HepG2 (cell line): ENCODE results near the gene DOCK3. TPM values are rescaled to one million over a fixed set of nuclear protein-coding genes. Genes with fewer than 3 reads are reported as not detected.

ENCODE experiments used
- ATAC-seq: fragments of 200-7000 bp; cut with Tn5 transposase; 3 replicates; pipeline ENCODE4 v1.9.1; 2020; ENCODE audit warnings: mild to moderate bottlenecking, moderate library complexity
- BruUV-seq: library from RNA; stranded (reverse); fragments of 400-500 nt; replicated peaks from 2 replicates; lab custom pipeline; 2021; lab: Mats Ljungman, UMichigan
- CTCF ChIA-PET: fragments of 300-600 bp; formaldehyde crosslinking; extraction: SDS; loops from one replicate; lab custom pipeline; 2021; ENCODE audit warnings: low total read pairs, inconsistent platforms, low intra/inter-chr PET ratio; lab: Yijun Ruan, JAX
- POLR2A ChIA-PET: fragments of 350-600 bp; sonication (Branson Sonifier 250); formaldehyde crosslinking; loops from one replicate; lab custom pipeline; 2020; ENCODE audit warnings: antibody characterized with exemption, inconsistent platforms; lab: Yijun Ruan, JAX
- DNase-seq: peaks from one replicate; pipeline ENCODE4 v3.0.0-alpha.2; 2015; ENCODE audit warnings: low spot score
- FAIRE-seq: peaks from 3 replicates; lab custom pipeline; 2011; peaks lifted over from hg19 to GRCh38; lab: Jason Lieb, UNC
- H2AFZ ChIP-seq: one replicate; pipeline ENCODE4 v1.6.1; 2011; ENCODE audit warnings: low read length, inconsistent platforms
- H3K27ac ChIP-seq: fragments of 300-600 bp; 3 replicates; pipeline ENCODE4 v1.8.0; 2011; ENCODE audit warnings: mixed run types, mild to moderate bottlenecking, mixed read lengths, low read length, inconsistent platforms; ENCODE audit not compliant: insufficient read depth; ENCODE audit errors: extremely low read length
- H3K27me3 ChIP-seq, 2 experiments: fragments of 200-600 bp in 1 of 2; 2 replicates in 1 of 2; 3 replicates in 1 of 2; pipeline versions ENCODE4 v1.6.0 to v1.8.0; 2011; ENCODE audit warnings: low read length in 2 of 2, mild to moderate bottlenecking in 2 of 2, moderate library complexity in 2 of 2, inconsistent platforms in 1 of 2; ENCODE audit not compliant: insufficient read depth in 2 of 2, control insufficient read depth in 1 of 2
- H3K36me3 ChIP-seq, 2 experiments: fragments of 200-600 bp in 1 of 2; replicated peaks in 1 of 2; 2 replicates in 1 of 2; 3 replicates in 1 of 2; pipeline versions ENCODE4 v1.5.1 to v1.8.0; 2011; ENCODE audit warnings: low read length in 2 of 2, inconsistent platforms in 1 of 2; ENCODE audit not compliant: insufficient read depth in 2 of 2, control insufficient read depth in 1 of 2
- H3K4me1 ChIP-seq: 2 replicates; pipeline ENCODE4 v1.5.1; 2012; ENCODE audit warnings: low read length, inconsistent platforms; ENCODE audit not compliant: insufficient read depth
- H3K4me2 ChIP-seq: 2 replicates; pipeline ENCODE4 v1.6.0; 2011; ENCODE audit warnings: low read depth, low read length, inconsistent platforms
- H3K4me3 ChIP-seq, 3 experiments: fragments of 200-600 bp in 1 of 3; sonication (generic), shearing (Covaris generic) in 1 of 3; replicated peaks in 1 of 3; 2 replicates each; pipeline ENCODE4 v1.5.1; 2011 to 2016; ENCODE audit warnings: low read length in 3 of 3, inconsistent platforms in 2 of 3, low read depth in 2 of 3, mild to moderate bottlenecking in 2 of 3, control low read depth in 1 of 3, mixed read lengths in 1 of 3; ENCODE audit not compliant: insufficient read depth in 1 of 3
- H3K79me2 ChIP-seq: one replicate; pipeline ENCODE4 v1.6.1; 2011; ENCODE audit warnings: low read length, inconsistent platforms; ENCODE audit not compliant: insufficient read depth
- H3K9ac ChIP-seq: 2 replicates; pipeline ENCODE4 v1.6.0; 2011; ENCODE audit warnings: mild to moderate bottlenecking, low read depth, low read length, inconsistent platforms; ENCODE audit not compliant: insufficient read depth
- H3K9me3 ChIP-seq: 2 replicates; pipeline ENCODE4 v1.5.1; 2012; ENCODE audit warnings: mild to moderate bottlenecking, low read length
- H4K20me1 ChIP-seq: 2 replicates; pipeline ENCODE4 v1.6.0; 2011; ENCODE audit warnings: inconsistent platforms, mild to moderate bottlenecking, low read length, moderate library complexity; ENCODE audit not compliant: insufficient read depth
- CREBL2 ChIP-seq: sonication (generic); formaldehyde crosslinking; IDR thresholded peaks from 2 replicates; pipeline ENCODE4 v1.8.1; 2023; ENCODE audit warnings: missing genetic modification reagents, mild to moderate bottlenecking, borderline replicate concordance
- NFE2 ChIP-seq: sonication (generic); formaldehyde crosslinking; IDR thresholded peaks from 2 replicates; pipeline ENCODE4 v1.4.0; 2020; ENCODE audit warnings: missing genetic modification reagents
- POLR2AphosphoS2 ChIP-seq: IDR thresholded peaks from 2 replicates; pipeline ENCODE4 v1.6.1; 2011; ENCODE audit warnings: low read depth, low read length, improper control_type of control experiment
- SSRP1 ChIP-seq: IDR thresholded peaks from 2 replicates; pipeline ENCODE4 v1.6.1; 2016; ENCODE audit warnings: control low read depth
- TMF1 ChIP-seq: sonication (generic); formaldehyde crosslinking; IDR thresholded peaks from 2 replicates; pipeline ENCODE4 v1.8.1; 2022; ENCODE audit warnings: low read depth, missing genetic modification reagents
- UBTF ChIP-seq: sonication (generic); formaldehyde crosslinking; IDR thresholded peaks from 2 replicates; pipeline ENCODE4 v1.4.0; 2020; ENCODE audit warnings: mild to moderate bottlenecking, missing genetic modification reagents
- YEATS2 ChIP-seq: sonication (generic); formaldehyde crosslinking; IDR thresholded peaks from 2 replicates; pipeline ENCODE4 v1.4.0; 2020; ENCODE audit warnings: missing genetic modification reagents, borderline replicate concordance
- ZBTB43 ChIP-seq: sonication (generic); formaldehyde crosslinking; conservative IDR thresholded peaks from 2 replicates; pipeline ENCODE4 v1.4.0; 2020; ENCODE audit warnings: missing genetic modification reagents
- ZNF354B ChIP-seq: sonication (generic); formaldehyde crosslinking; IDR thresholded peaks from 2 replicates; pipeline ENCODE4 v1.8.0; 2022; ENCODE audit warnings: mild to moderate bottlenecking, missing genetic modification reagents
- ZNF550 ChIP-seq: sonication (generic); formaldehyde crosslinking; IDR thresholded peaks from 2 replicates; pipeline ENCODE4 v1.4.0; 2020; ENCODE audit warnings: mild to moderate bottlenecking, missing genetic modification reagents, borderline replicate concordance
- ZNF572 ChIP-seq: sonication (generic); formaldehyde crosslinking; IDR thresholded peaks from 2 replicates; pipeline ENCODE4 v1.5.1; 2020; ENCODE audit warnings: mild to moderate bottlenecking, missing genetic modification reagents
- ZNF605 ChIP-seq: sonication (generic); formaldehyde crosslinking; IDR thresholded peaks from 2 replicates; pipeline ENCODE4 v1.8.0; 2022; ENCODE audit warnings: mild to moderate bottlenecking, missing genetic modification reagents
- WGBS: methylation state at CpG from one replicate; pipeline ENCODE4 v1.1.6; 2017; ENCODE audit warnings: low lambda C conversion rate; 5-methylcytosine and 5-hydroxymethylcytosine counted together
- in situ Hi-C: cut with HindIII; loops from 2 replicates; pipeline ENCODE4 v1.10.0; 2017; ENCODE audit warnings: low pct_unique_long_range_greater_than_20kb; ENCODE audit not compliant: extremely low pct_ligation_motif_present
- intact Hi-C: fragments of 100-400 bp; cut with micrococcal nuclease; formaldehyde crosslinking; loops from one replicate; pipeline ENCODE4 v1.10.0; 2022; ENCODE audit not compliant: unreplicated experiment
- polyA plus RNA-seq, 8 experiments: library from polyadenylated mRNA; depleted of rRNA in 3 of 8; stranded (reverse) in 7 of 8; unstranded in 1 of 8; fragments of >200 nt; fragmentation: Illumina TruSeq in 4 of 8; extraction: Trizol in 4 of 8; gene quantifications; 2 replicates each; pipeline versions ENCODE4 v1.2.1 to v1.2.3, GENCODE V29; 2011 to 2016; ENCODE audit warnings: low read depth in 4 of 8, missing spikeins in 1 of 8, mixed read lengths in 1 of 8; ENCODE audit not compliant: insufficient read depth in 1 of 8
- total RNA-seq, 5 experiments: library from RNA; depleted of rRNA; stranded (reverse); fragments of >200 nt; fragmentation: Illumina TruSeq; extraction: Trizol; gene quantifications; 2 replicates each; pipeline ENCODE4 v1.2.3, GENCODE V29; 2016; ENCODE audit warnings: low read depth in 1 of 5
- TF ChIP-seq, protein P1 (sequence below): sonication (generic); formaldehyde crosslinking; IDR thresholded peaks from 2 replicates; pipeline ENCODE4 v1.4.0; 2020; ENCODE audit warnings: missing genetic modification reagents
- TF ChIP-seq, protein P2 (sequence below): sonication (generic); formaldehyde crosslinking; IDR thresholded peaks from 2 replicates; pipeline ENCODE4 v1.4.0; 2020; ENCODE audit warnings: missing genetic modification reagents

DOCK3 gene
- total and polyA plus RNA-seq, 2 of the 13 experiments (the other 11 are each of a cell fraction or from before 2014, with no cell fraction given), result not detected

DNA sequence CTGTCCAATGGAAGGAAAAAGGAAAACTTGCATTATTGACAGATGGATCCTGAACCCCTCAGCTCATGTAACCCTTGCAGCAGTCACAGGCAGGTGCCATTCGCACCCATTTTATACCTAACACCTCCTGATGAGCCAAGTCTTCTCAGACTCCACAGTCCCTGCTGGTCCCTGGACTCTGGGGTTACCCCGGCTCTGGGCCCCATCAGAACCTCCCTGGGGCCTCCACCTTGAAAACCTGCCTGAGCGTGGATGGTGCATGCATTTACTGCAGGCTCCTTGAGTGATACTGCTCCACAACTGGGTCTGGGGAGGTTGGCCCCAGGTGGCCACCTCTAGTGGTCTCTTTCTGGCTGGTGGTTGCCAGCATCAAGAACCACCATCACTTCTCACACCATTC, 15.9 kb upstream of the DOCK3 start:
- Histone ChIP-seq H3K4me1 (peaks cover 8% of the 10 kb centered on the region; the same call in 1 of the 2 replicates), H3K4me2 (no peak overlapping the region), H4K20me1 (no peaks in the 10 kb centered on the region), H3K4me3 (no peak overlapping the region), H3K36me3 (no peaks in the 10 kb centered on the region), H3K79me2 (no peaks in the 10 kb centered on the region), H3K9me3 (no peaks in the 10 kb centered on the region), H3K27me3 (peaks cover 0 to 34% of the 10 kb centered on the region in 2 experiments; a peak in 3 of 5 replicates), H2AFZ (no peak overlapping the region), H3K9ac (no peak overlapping the region), H3K27ac (no peak overlapping the region)
- POLR2A ChIA-PET, result no interaction called here
- CTCF ChIA-PET, result no interaction called here
- TF ChIP-seq NFE2 (CRISPR knock-in tag) (no peak), YEATS2 (no peak)
- TF ChIP-seq, protein P1, sequence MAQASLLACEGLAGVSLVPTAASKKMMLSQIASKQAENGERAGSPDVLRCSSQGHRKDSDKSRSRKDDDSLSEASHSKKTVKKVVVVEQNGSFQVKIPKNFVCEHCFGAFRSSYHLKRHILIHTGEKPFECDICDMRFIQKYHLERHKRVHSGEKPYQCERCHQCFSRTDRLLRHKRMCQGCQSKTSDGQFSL, result no peak
- BruUV-seq, result no TSS peak
- FAIRE-seq (no peak), DNase-seq (no peak), ATAC-seq (no peak)
- WGBS, result 15% methylated on average over 3 of the region's 3 CpGs
- in situ Hi-C loops, result no loop called here
- intact Hi-C loops, result no loop called here

DNA sequence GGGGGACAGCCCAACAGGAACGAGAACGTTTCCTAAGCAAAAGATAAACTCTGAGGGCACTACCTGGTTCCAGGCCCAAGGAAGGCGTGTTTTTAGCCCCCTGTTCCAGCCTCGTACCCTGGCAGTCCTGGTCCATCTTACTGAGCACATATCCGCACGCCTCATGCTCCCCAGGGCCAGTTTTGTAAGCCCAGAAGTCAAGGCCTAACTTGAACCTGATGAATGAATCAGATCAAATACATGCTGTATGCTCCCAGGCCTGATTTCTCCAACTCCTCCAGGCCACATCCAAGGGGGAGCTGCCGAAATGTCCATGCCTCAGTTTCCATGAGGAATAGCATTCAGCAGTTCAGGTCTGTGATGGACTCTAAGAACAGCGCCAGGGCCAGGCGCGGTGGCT, 14.3 kb upstream of the DOCK3 start:
- H4K20me1 ChIP-seq, result no peaks in the 10 kb centered on the region
- peaks cover 0 to 40% of the 10 kb centered on the region in 2 experiments; a peak in 3 of 5 replicates for H3K27me3 ChIP-seq
- no peak for ATAC-seq
- peaks cover 8% of the 10 kb centered on the region; the same call in 1 of the 2 replicates for H3K4me1 ChIP-seq
- CTCF ChIA-PET, result no interaction called here
- no peak overlapping the region for H2AFZ ChIP-seq
- POLR2A ChIA-PET, result no interaction called here
- in situ Hi-C loops, result no loop called here
- H3K36me3 ChIP-seq, result no peaks in the 10 kb centered on the region
- no peaks in the 10 kb centered on the region for H3K79me2 ChIP-seq
- DNase-seq, result no peak
- no peak overlapping the region for H3K4me2 ChIP-seq
- intact Hi-C loops, result no loop called here
- BruUV-seq, result no TSS peak
- H3K4me3 ChIP-seq, result no peak overlapping the region
- WGBS, result 82% methylated on average over 8 of the region's 10 CpGs
- FAIRE-seq, result no peak
- H3K27ac ChIP-seq, result no peak overlapping the region
- no peaks in the 10 kb centered on the region for H3K9me3 ChIP-seq
- H3K9ac ChIP-seq, result no peak overlapping the region
- TF ChIP-seq ZNF572 (CRISPR knock-in tag) (no peak), ZNF605 (CRISPR knock-in tag) (no peak), POLR2AphosphoS2 (no peak), CREBL2 (CRISPR knock-in tag) (no peak), ZBTB43 (CRISPR knock-in tag) (no peak), TMF1 (CRISPR knock-in tag) (no peak), ZNF354B (CRISPR knock-in tag) (no peak), ZNF550 (CRISPR knock-in tag) (no peak), SSRP1 (CRISPR knock-in tag) (no peak), UBTF (CRISPR knock-in tag) (no peak)
- TF ChIP-seq, protein P2, sequence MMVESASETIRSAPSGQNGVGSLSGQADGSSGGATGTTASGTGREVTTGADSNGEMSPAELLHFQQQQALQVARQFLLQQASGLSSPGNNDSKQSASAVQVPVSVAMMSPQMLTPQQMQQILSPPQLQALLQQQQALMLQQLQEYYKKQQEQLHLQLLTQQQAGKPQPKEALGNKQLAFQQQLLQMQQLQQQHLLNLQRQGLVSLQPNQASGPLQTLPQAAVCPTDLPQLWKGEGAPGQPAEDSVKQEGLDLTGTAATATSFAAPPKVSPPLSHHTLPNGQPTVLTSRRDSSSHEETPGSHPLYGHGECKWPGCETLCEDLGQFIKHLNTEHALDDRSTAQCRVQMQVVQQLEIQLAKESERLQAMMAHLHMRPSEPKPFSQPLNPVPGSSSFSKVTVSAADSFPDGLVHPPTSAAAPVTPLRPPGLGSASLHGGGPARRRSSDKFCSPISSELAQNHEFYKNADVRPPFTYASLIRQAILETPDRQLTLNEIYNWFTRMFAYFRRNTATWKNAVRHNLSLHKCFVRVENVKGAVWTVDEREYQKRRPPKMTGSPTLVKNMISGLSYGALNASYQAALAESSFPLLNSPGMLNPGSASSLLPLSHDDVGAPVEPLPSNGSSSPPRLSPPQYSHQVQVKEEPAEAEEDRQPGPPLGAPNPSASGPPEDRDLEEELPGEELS, result no peak
